ENCODE results near the gene SRA1.

The SRA1 gene

GRCh38 chr5:140570058-140570457 is 12.8 kb upstream of the SRA1 start:
- no peak for DNase-seq

- no peak for DNase-seq
These were observed 11.9 kb upstream of the SRA1 start for GRCh38 chr5:140569197-140569596.

GRCh38 chr5:140568443-140569063 is 11.3 kb upstream of the SRA1 start:
- DNase-seq = no peak

- DNase-seq = no peak
These were observed 10.6 kb upstream of the SRA1 start for GRCh38 chr5:140567871-140568270.

- no peak for DNase-seq
These were observed 10.0 kb upstream of the SRA1 start for GRCh38 chr5:140567136-140567818.

GRCh38 chr5:140566665-140567064 is 9.4 kb upstream of the SRA1 start:
- no peak for DNase-seq

GRCh38 chr5:140565780-140566095 is 8.5 kb upstream of the SRA1 start:
- no peak for DNase-seq

GRCh38 chr5:140565024-140565779 is 7.9 kb upstream of the SRA1 start:
- no peak for DNase-seq

GRCh38 chr5:140564196-140565023 is 7.1 kb upstream of the SRA1 start, which contains the start of the genes APBB3 and SLC35A4:
Gene APBB3 (minus strand): TSS chr5:140564598. CDS start chr5:140564245, 353 bp downstream.
Gene SLC35A4 (plus strand): TSS chr5:140564828. CDS start chr5:140567170, 2,342 bp downstream.
- peak; percentile 82 for DNase-seq

GRCh38 chr5:140563596-140563995 is 6.3 kb upstream of the SRA1 start:
- no peak for DNase-seq

GRCh38 chr5:140561753-140562523 is 4.7 kb upstream of the SRA1 start:
- DNase-seq = no peak

GRCh38 chr5:140560227-140560626 is 3.0 kb upstream of the SRA1 start:
- no peak for DNase-seq

GRCh38 chr5:140558542-140558941 is 1.3 kb upstream of the SRA1 start:
- DNase-seq = no peak

- no peak for DNase-seq
These were observed 692 bp upstream of the SRA1 start for GRCh38 chr5:140557965-140558364.

GRCh38 chr5:140556438-140556837 is 835 bp downstream of the SRA1 start:
- no peak for DNase-seq

GRCh38 chr5:140555747-140556312 is 1.4 kb downstream of the SRA1 start:
- no peak for DNase-seq

- DNase-seq = no peak
These were observed 2.8 kb downstream of the SRA1 start for GRCh38 chr5:140554454-140554853.

GRCh38 chr5:140553657-140554056 is 3.6 kb downstream of the SRA1 start:
- no peak for DNase-seq

- no peak for DNase-seq
These were observed 5.4 kb downstream of the SRA1 start for GRCh38 chr5:140551872-140552271.

- no peak for DNase-seq
These were observed 6.9 kb downstream of the SRA1 start for GRCh38 chr5:140550147-140551079.
